Measurements from ENCODE around the gene CCNL2. TPM values are rescaled to one million over a fixed set of nuclear protein-coding genes. Genes with fewer than 3 reads are reported as not detected.

Gene CCNL2
- total and polyA plus RNA-seq, 2 of the 13 experiments (the other 11 are each of a cell fraction or from before 2014, with no cell fraction given): 105 to 340 TPM

- 0 out of 2 replicates have a peak, but pooled peaks have one; percentile 25 for TF ChIP-seq PRDM10 (CRISPR knock-in tag; IDR thresholded peaks at IDR 0.05; ENCODE audit: low read depth)
- TF ChIP-seq GATAD2A (CRISPR knock-in tag; IDR thresholded peaks at IDR 0.05): 0 out of 2 replicates have a peak, but pooled peaks have one; percentile 4
Measured at GRCh38 chr1:1426496-1427105, 27.5 kb upstream of the CCNL2 start (continued).

GRCh38 chr1:1425753-1426495 is 26.8 kb upstream of the CCNL2 start:
- intact Hi-C loops (cut with micrococcal nuclease; ENCODE audit: unreplicated experiment): no loop called here
- CTCF ChIA-PET (ENCODE audit: low intra/inter-chr PET ratio, low total read pairs): no interaction called here
- Histone ChIP-seq H3K9me3 (ENCODE audit: low read length) (no peaks in the 10 kb centered on the region), H3K4me2 (ENCODE audit: low read depth, low read length) (peak overlapping the region; percentile 91), H2AFZ (ENCODE audit: low read length) (no peak overlapping the region), H3K9ac (ENCODE audit: insufficient read depth, low read depth, low read length) (peak overlapping the region; percentile 66), H3K27ac (ENCODE audit: extremely low read length, insufficient read depth, low read length) (peak overlapping the region; percentile 42), H3K79me2 (ENCODE audit: insufficient read depth, low read length) (peaks cover 1% of the 10 kb centered on the region), H3K4me1 (ENCODE audit: insufficient read depth, low read length) (peaks cover 54% of the 10 kb centered on the region), H3K27me3 (ENCODE audit: control insufficient read depth in 1 of 2, insufficient read depth in 2 of 2, low read length in 2 of 2) (no peaks in the 10 kb centered on the region; a peak in 1 of 5 replicates), H4K20me1 (ENCODE audit: insufficient read depth, low read length) (no peaks in the 10 kb centered on the region), H3K36me3 (replicated peaks in 1 of 2; ENCODE audit: control insufficient read depth in 1 of 2, insufficient read depth in 2 of 2, low read length in 2 of 2) (no peaks in the 10 kb centered on the region), H3K4me3 (replicated peaks in 1 of 3; ENCODE audit: insufficient read depth in 1 of 3, low read depth in 2 of 3, low read length in 3 of 3) (peak overlapping the region; percentile 58 to 83 (median 59))
- no peak for FAIRE-seq
- no TSS peak for BruUV-seq (replicated peaks)
- POLR2A ChIA-PET: interaction anchor here (0.6 to 3.1 kb wide), 10 partner anchors 8 to 51 kb away, joined by 3 to 21 read pairs (median 5); partner anchors contain the start of genes AURKAIP1, CCNL2 and MRPL20
- peak; percentile 48 for ATAC-seq
- WGBS (ENCODE audit: low lambda C conversion rate): 0% methylated on average over 3 of the region's 33 CpGs
- no peak for DNase-seq (ENCODE audit: low spot score)
- in situ Hi-C loops (cut with HindIII; ENCODE audit: extremely low pct_ligation_motif_present, low pct_unique_long_range_greater_than_20kb): no loop called here
- TF ChIP-seq KAT7 (CRISPR knock-in tag; IDR thresholded peaks at IDR 0.05; ENCODE audit: borderline replicate concordance) (no peak), CBX5 (CRISPR knock-in tag; IDR thresholded peaks at IDR 0.05; ENCODE audit: borderline replicate concordance) (no peak), ARID5B (CRISPR knock-in tag; IDR thresholded peaks at IDR 0.05) (no peak), ETV6 (CRISPR knock-in tag; conservative IDR thresholded peaks at IDR 0.05) (no peak), SRF (IDR thresholded peaks at IDR 0.05; ENCODE audit: low read depth, low read length) (no peak), ZNF354B (CRISPR knock-in tag; IDR thresholded peaks at IDR 0.05) (no peak), ZNF615 (CRISPR knock-in tag; IDR thresholded peaks at IDR 0.05; ENCODE audit: borderline replicate concordance) (no peak), SMC3 (IDR thresholded peaks at IDR 0.05; ENCODE audit: low read length) (no peak), PCBP1 (IDR thresholded peaks at IDR 0.05; ENCODE audit: borderline replicate concordance, low read depth, low read length) (0 out of 2 replicates have a peak, but pooled peaks have one; percentile 22)
